Measurements from ENCODE around the gene PCDHA4.
"Not testable (repeated sequence)": the region's sequence is repeated elsewhere in the genome, so short reads cannot be mapped to it uniquely, and the experiment has no call there.

Gene PCDHA4

DNA sequence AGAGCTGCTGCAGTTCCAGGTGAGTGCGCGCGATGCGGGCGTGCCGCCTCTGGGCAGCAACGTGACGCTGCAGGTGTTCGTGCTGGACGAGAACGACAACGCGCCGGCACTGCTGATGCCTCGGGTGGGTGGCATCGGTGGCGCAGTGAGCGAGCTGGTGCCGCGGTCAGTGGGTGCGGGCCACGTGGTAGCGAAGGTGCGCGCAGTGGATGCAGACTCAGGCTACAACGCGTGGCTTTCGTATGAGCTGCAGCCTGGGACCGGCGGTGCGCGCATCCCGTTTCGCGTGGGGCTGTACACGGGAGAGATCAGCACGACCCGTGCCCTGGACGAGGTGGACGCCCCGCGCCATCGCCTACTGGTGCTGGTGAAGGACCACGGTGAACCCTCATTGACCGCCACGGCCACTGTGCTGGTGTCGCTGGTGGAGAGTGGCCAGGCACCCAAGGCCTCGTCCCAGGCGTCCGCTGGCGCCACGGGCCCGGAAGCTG is 4.0 kb upstream of the PCDHA4 start:
- no peak for DNase-seq (ENCODE audit: low spot score)
- TF ChIP-seq, protein P1, sequence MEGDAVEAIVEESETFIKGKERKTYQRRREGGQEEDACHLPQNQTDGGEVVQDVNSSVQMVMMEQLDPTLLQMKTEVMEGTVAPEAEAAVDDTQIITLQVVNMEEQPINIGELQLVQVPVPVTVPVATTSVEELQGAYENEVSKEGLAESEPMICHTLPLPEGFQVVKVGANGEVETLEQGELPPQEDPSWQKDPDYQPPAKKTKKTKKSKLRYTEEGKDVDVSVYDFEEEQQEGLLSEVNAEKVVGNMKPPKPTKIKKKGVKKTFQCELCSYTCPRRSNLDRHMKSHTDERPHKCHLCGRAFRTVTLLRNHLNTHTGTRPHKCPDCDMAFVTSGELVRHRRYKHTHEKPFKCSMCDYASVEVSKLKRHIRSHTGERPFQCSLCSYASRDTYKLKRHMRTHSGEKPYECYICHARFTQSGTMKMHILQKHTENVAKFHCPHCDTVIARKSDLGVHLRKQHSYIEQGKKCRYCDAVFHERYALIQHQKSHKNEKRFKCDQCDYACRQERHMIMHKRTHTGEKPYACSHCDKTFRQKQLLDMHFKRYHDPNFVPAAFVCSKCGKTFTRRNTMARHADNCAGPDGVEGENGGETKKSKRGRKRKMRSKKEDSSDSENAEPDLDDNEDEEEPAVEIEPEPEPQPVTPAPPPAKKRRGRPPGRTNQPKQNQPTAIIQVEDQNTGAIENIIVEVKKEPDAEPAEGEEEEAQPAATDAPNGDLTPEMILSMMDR (IDR thresholded peaks at IDR 0.05; ENCODE audit: borderline replicate concordance, control extremely low read depth, extremely low read depth, insufficient read depth, missing control alignments), result no peak

DNA sequence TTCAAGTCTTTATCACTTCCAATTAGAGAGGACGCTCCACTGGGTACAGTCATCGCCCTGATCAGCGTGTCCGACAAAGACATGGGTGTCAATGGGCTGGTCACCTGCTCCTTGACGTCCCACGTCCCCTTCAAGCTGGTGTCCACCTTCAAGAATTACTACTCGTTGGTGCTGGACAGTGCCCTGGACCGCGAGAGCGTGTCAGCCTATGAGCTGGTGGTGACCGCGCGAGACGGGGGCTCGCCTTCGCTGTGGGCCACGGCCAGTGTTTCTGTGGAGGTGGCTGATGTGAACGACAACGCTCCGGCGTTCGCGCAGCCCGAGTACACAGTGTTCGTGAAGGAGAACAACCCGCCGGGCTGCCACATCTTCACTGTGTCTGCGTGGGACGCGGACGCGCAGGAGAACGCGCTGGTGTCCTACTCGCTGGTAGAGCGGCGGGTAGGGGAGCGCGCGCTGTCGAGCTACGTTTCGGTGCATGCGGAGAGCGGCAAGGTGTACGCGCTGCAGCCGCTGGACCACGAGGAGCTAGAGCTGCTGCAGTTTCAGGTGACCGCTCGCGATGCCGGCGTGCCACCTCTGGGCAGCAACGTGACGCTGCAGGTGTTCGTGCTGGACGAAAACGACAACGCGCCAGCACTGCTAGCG is 1.5 kb downstream of the PCDHA4 start:
- in situ Hi-C loops (cut with MboI; ENCODE audit: low sequenced_read_pairs, unreplicated experiment); DNase-seq (ENCODE audit: low spot score): not testable (repeated sequence)

More for the DNA sequence above, 4.0 kb upstream of the PCDHA4 start:
- in situ Hi-C loops (cut with MboI; ENCODE audit: low sequenced_read_pairs, unreplicated experiment), result no loop called here

DNA sequence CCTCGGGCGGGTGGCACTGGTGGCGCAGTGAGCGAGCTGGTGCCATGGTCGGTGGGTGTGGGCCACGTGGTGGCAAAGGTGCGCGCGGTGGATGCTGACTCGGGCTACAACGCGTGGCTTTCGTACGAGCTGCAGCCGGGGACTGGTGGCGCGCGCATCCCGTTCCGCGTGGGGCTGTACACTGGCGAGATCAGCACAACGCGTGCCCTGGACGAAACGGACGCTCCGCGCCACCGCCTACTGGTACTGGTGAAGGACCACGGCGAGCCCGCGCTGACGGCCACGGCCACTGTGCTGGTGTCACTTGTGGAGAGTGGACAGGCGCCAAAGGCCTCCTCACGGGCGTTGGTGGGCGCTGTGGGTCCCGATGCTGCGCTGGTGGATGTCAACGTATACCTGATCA is 2.0 kb downstream of the PCDHA4 start:
- DNase-seq (ENCODE audit: low spot score), result no peak
- in situ Hi-C loops (cut with MboI; ENCODE audit: low sequenced_read_pairs, unreplicated experiment), result no loop called here
- TF ChIP-seq, protein P1 (IDR thresholded peaks at IDR 0.05; ENCODE audit: borderline replicate concordance, control extremely low read depth, extremely low read depth, insufficient read depth, missing control alignments), result no peak

DNA sequence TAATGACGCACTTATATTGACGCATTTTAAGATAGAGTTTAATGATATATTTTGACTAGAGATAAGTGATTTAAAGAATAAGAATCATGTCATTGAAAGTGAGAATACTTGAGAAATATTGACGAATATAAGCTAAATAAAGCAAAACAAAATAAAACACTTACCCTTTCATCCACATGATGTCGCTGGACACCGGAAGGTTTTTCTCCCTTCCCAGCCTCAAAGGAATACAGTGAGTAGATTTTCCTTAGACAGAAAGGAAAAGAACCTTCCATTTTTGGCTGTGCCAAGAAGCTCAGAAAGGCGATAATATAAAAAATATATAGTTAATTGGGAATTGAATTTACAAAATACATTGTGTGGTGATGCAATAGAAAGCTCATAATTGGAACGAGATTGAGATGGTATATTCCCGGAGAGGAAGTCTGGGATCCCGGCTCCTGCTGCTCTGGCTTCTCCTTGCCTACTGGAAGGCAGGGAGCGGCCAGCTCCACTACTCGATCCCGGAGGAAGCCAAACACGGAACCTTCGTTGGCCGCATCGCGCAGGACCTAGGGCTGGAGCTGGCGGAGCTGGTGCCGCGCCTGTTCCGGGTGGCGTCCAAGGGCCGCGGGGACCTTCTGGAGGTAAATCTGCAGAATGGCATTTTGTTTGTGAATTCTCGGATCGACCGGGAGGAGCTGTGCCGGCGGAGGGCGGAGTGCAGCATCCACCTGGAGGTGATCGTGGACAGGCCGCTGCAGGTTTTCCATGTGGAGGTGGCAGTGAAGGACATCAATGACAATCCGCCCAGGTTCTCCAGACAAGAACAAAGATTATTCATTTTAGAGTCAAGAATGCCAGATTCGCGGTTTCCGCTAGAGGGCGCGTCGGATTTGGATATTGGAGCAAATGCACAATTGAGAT is 14.8 kb downstream of the PCDHA4 start, which contains the start of gene PCDHA5:
Gene PCDHA5 (plus strand): TSS at position 239 of the 906 bp plus-strand sequence.
- TF ChIP-seq, protein P1 (IDR thresholded peaks at IDR 0.05; ENCODE audit: borderline replicate concordance, control extremely low read depth, extremely low read depth, insufficient read depth, missing control alignments), result no peak
- DNase-seq (ENCODE audit: low spot score), result no peak
- in situ Hi-C loops (cut with MboI; ENCODE audit: low sequenced_read_pairs, unreplicated experiment), result no loop called here

DNA sequence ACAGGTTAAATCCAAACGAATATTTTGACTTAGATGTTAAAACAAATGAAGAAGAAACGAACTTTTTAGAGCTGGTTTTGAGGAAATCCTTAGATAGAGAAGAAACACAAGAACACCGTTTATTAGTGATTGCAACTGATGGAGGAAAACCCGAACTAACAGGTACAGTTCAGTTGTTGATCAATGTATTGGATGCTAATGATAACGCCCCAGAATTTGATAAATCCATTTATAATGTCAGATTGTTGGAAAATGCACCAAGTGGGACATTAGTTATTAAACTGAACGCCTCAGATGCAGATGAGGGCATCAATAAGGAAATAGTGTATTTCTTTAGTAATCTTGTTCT is 15.4 kb downstream of the PCDHA4 start:
- DNase-seq (ENCODE audit: low spot score), result no peak
- TF ChIP-seq, protein P1 (IDR thresholded peaks at IDR 0.05; ENCODE audit: borderline replicate concordance, control extremely low read depth, extremely low read depth, insufficient read depth, missing control alignments), result no peak
- in situ Hi-C loops (cut with MboI; ENCODE audit: low sequenced_read_pairs, unreplicated experiment), result no loop called here

DNA sequence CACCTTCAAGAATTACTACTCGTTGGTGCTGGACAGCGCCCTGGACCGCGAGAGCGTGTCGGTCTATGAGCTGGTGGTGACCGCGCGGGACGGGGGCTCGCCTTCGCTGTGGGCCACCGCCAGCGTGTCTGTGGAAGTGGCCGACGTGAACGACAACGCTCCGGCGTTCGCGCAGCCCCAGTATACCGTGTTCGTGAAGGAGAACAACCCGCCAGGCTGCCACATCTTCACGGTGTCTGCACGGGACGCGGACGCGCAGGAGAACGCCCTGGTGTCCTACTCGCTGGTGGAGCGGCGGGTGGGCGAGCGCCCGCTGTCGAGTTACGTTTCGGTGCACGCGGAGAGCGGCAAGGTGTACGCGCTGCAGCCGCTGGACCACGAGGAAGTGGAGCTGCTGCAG is 16.1 kb downstream of the PCDHA4 start:
- DNase-seq (ENCODE audit: low spot score); in situ Hi-C loops (cut with MboI; ENCODE audit: low sequenced_read_pairs, unreplicated experiment): not testable (repeated sequence)

DNA sequence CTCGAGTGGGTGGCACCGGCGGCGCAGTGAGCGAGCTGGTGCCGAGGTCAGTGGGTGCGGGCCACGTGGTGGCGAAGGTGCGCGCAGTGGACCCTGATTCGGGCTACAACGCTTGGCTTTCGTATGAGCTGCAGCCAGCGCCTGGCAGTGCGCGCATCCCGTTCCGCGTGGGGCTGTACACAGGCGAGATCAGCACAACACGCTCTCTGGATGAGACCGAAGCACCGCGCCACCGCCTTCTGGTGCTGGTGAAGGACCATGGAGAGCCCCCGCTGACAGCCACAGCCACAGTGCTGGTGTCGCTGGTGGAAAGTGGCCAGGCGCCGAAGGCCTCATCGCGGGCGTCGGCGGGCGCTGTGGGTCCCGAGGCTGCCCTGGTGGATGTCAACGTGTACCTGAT is 16.6 kb downstream of the PCDHA4 start:
- TF ChIP-seq, protein P1 (IDR thresholded peaks at IDR 0.05; ENCODE audit: borderline replicate concordance, control extremely low read depth, extremely low read depth, insufficient read depth, missing control alignments), result no peak
- in situ Hi-C loops (cut with MboI; ENCODE audit: low sequenced_read_pairs, unreplicated experiment), result no loop called here
- no peak for DNase-seq (ENCODE audit: low spot score)

Measured in GM13976 (cell line).